GM06990 (cell line): Measurements from ENCODE around the gene COMT.

Experiments used
- DNase-seq: peaks from one replicate; pipeline ENCODE4 v3.0.0-alpha.2; 2011; ENCODE audit not compliant: insufficient read length; ENCODE audit errors: extremely low read depth
- H3K27me3 ChIP-seq: replicated peaks from 2 replicates; pipeline ENCODE4 v1.6.0; 2011; ENCODE audit warnings: low read length; ENCODE audit not compliant: control insufficient read depth, insufficient read depth
- H3K36me3 ChIP-seq: 2 replicates; pipeline ENCODE4 v1.5.1; 2011; ENCODE audit warnings: low read length; ENCODE audit not compliant: control insufficient read depth, insufficient read depth
- H3K4me3 ChIP-seq: replicated peaks from 2 replicates; pipeline ENCODE4 v1.5.1; 2011; ENCODE audit warnings: low read depth, mild to moderate bottlenecking, control low read depth, low read length
- CTCF ChIP-seq: IDR thresholded peaks from 2 replicates; pipeline ENCODE4 v1.5.1; 2011; ENCODE audit warnings: low read length, control low read depth, mild to moderate bottlenecking, inconsistent platforms; ENCODE audit not compliant: insufficient read depth, poor library complexity, severe bottlenecking

The COMT gene

GRCh38 chr22:19970031-19970478 is 28.5 kb downstream of the COMT start:
- H3K4me3 ChIP-seq = no peak overlapping the region
- H3K36me3 ChIP-seq = peaks cover 7% of the 10 kb centered on the region
- H3K27me3 ChIP-seq = no peaks in the 10 kb centered on the region
- no peak for TF ChIP-seq CTCF
- no peak for DNase-seq

- TF ChIP-seq CTCF = peak; percentile 99
- Histone ChIP-seq H3K27me3 (no peaks in the 10 kb centered on the region), H3K36me3 (peaks cover 7% of the 10 kb centered on the region), H3K4me3 (no peak overlapping the region)
- peak; percentile 80 for DNase-seq
Observed at GRCh38 chr22:19970479-19971275, 29.1 kb downstream of the COMT start.

GRCh38 chr22:19971276-19972124 is 29.9 kb downstream of the COMT start:
- peaks cover 5% of the 10 kb centered on the region for H3K36me3 ChIP-seq
- no peaks in the 10 kb centered on the region for H3K27me3 ChIP-seq
- TF ChIP-seq CTCF = no peak
- DNase-seq = no peak
- H3K4me3 ChIP-seq = no peak overlapping the region

- no peak for DNase-seq
- H3K36me3 ChIP-seq = peaks cover 5% of the 10 kb centered on the region
- H3K27me3 ChIP-seq = no peaks in the 10 kb centered on the region
- no peak for TF ChIP-seq CTCF
- H3K4me3 ChIP-seq = no peak overlapping the region
Observed at GRCh38 chr22:19972251-19972650, 30.7 kb downstream of the COMT start.

- no peak for DNase-seq
- H3K36me3 ChIP-seq = peaks cover 3% of the 10 kb centered on the region
- H3K4me3 ChIP-seq = no peak overlapping the region
- no peak for TF ChIP-seq CTCF
- H3K27me3 ChIP-seq = no peaks in the 10 kb centered on the region
Observed at GRCh38 chr22:19972652-19973550, 31.3 kb downstream of the COMT start.
